ENCODE results near the gene LRRC28.

Gene LRRC28

GRCh38 chr15:99409560-99409959, 158.3 kb downstream of the LRRC28 start:
- no peak for DNase-seq (ENCODE audit: extremely low read depth, low read depth)
- no peak for TF ChIP-seq CTCF (IDR thresholded peaks at IDR 0.05; ENCODE audit: low read depth, low read length)

GRCh38 chr15:99410477-99410876, 159.2 kb downstream of the LRRC28 start:
- DNase-seq (ENCODE audit: extremely low read depth, low read depth), result no peak
- TF ChIP-seq CTCF (IDR thresholded peaks at IDR 0.05; ENCODE audit: low read depth, low read length), result no peak

DNA sequence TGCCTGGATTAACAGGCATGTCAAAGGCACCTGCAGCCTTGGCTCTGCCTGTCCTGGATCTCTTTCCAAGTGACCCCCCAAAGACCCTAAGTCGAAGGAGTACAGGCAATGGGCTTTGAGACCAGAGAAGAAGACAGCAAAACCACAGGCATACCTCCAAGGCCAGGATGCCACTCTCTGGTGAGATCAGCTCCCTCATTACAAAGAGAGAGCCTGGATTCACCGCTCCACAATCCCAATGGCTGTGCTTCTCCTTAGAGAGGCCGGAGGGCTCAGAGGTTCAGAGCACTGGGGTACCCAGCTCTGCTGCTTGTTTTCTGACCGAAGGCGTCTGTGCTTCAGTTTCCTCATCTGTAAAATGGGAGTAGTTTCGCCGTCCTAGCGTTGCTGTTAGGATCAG, 160.0 kb downstream of the LRRC28 start:
- no peak for DNase-seq (ENCODE audit: extremely low read depth, low read depth)
- no peak for TF ChIP-seq CTCF (IDR thresholded peaks at IDR 0.05; ENCODE audit: low read depth, low read length)

DNA sequence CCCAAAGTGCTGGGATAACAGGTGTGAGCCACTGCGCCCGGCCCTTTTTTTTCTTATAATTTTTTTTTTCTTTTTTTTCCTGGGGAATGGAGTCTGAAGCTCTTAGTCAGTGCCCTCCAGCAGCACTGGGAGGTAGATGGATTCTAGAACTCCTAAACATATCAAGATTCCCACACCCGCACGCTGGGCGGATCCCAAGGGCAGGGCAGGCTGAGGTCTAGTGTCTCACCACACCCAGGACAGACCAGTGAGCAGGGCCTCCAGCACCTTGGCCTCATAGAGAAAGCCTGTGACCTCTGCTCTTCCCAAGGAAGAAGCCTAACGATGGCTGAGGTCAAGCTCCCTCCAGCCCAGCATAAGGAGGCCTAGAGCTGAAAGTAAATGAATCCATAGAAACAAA, 160.8 kb downstream of the LRRC28 start:
- DNase-seq (ENCODE audit: extremely low read depth, low read depth), result no peak

GRCh38 chr15:99412626-99413025, 161.3 kb downstream of the LRRC28 start:
- TF ChIP-seq CTCF (IDR thresholded peaks at IDR 0.05; ENCODE audit: low read depth, low read length), result no peak

More for the DNA sequence above, 160.8 kb downstream of the LRRC28 start:
- no peak for TF ChIP-seq CTCF (IDR thresholded peaks at IDR 0.05; ENCODE audit: low read depth, low read length)

DNA sequence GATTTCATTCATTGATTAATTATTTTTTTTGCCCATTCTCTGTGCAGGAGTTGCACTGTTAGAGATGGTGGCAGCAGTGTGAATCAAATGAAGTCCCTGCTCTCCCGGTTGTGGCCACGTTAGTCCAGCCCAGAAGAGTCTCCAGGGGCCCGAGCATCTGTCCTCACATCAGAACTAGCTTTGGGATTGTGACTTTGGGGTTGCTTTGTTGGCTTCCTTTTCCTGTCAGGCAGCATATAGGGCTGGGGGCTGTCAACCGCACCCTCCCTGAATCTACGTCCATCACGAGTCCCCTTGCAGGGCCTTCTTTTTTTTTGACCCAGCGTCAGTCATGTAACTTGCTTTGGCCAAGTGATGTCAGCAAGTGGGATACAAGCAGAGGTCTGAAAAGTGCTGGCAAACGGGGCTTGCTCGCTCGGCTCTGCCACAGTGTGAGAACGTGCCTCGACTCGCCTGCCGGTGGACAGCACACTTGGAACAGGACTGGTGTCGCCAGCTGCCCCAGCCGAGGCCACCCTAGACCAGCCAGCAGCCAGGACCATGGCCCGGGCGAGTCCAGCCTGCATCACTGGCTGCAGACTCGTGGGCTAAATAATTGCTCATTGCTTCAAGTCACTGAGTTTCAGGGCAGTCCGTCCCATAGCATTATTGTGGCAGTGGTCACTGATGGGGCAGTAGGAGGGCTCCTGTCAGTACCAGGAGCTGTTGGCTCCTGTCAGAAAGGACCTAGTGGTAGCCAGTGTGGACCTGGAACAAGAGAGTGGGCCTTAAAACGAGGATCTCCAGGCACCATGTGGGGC, 162.9 kb downstream of the LRRC28 start:
- no peak for DNase-seq (ENCODE audit: extremely low read depth, low read depth)
- TF ChIP-seq CTCF (IDR thresholded peaks at IDR 0.05; ENCODE audit: low read depth, low read length), result no peak

More at GRCh38 chr15:99412626-99413025, 161.3 kb downstream of the LRRC28 start:
- no peak for DNase-seq (ENCODE audit: extremely low read depth, low read depth)

Measured in AG09319 (cell line).